HL-60 (cell line): Measurements from ENCODE around the gene NF2.

ENCODE experiments used
- DNase-seq, 2 experiments: peaks; one replicate each; pipeline ENCODE4 v3.0.0-alpha.2; 2010 to 2020; ENCODE audit warnings: low read depth in 1 of 2, low spot score in 1 of 2
- H3K27ac ChIP-seq: fragments of 250-450 bp; sonication (Bioruptor Pico); replicated peaks from 2 replicates; pipeline ENCODE4 v1.5.1; 2020; ENCODE audit warnings: mild to moderate bottlenecking, moderate library complexity
- H3K27me3 ChIP-seq: fragments of 250-450 bp; sonication (Bioruptor Pico); 2 replicates; pipeline ENCODE4 v1.5.1; 2021; ENCODE audit warnings: mild to moderate bottlenecking, moderate library complexity; ENCODE audit not compliant: insufficient read depth, poor library complexity, severe bottlenecking
- H3K4me3 ChIP-seq: replicated peaks from 2 replicates; pipeline ENCODE4 v1.5.1; 2011; ENCODE audit warnings: mild to moderate bottlenecking, control low read depth, low read length; ENCODE audit not compliant: insufficient read depth
- CTCF ChIP-seq: IDR thresholded peaks from one replicate; pipeline ENCODE4 v1.5.1; 2011; ENCODE audit warnings: low read length, control low read depth, inconsistent platforms; ENCODE audit not compliant: insufficient read depth
- GABPA ChIP-seq: IDR thresholded peaks from 2 replicates; pipeline ENCODE4 v1.6.1; 2012; ENCODE audit warnings: low read depth
- POLR2AphosphoS5 ChIP-seq: IDR thresholded peaks from 2 replicates; pipeline ENCODE4 v1.6.1; 2012; ENCODE audit warnings: low read depth
- REST ChIP-seq: IDR thresholded peaks from 2 replicates; pipeline ENCODE4 v1.6.1; 2012; ENCODE audit warnings: low read depth; ENCODE audit not compliant: insufficient replicate concordance
- SPI1 ChIP-seq: IDR thresholded peaks from 2 replicates; pipeline ENCODE4 v1.6.1; 2012; ENCODE audit warnings: low read depth, mild to moderate bottlenecking, borderline replicate concordance

Gene NF2

GRCh38 chr22:29741926-29742325 is 138.5 kb downstream of the NF2 start:
- Histone ChIP-seq H3K27ac (no peak overlapping the region), H3K27me3 (no peaks in the 10 kb centered on the region), H3K4me3 (no peak overlapping the region)
- TF ChIP-seq POLR2AphosphoS5 (no peak), GABPA (no peak), SPI1 (no peak), CTCF (no peak), REST (no peak)
- DNase-seq: no peak

DNA sequence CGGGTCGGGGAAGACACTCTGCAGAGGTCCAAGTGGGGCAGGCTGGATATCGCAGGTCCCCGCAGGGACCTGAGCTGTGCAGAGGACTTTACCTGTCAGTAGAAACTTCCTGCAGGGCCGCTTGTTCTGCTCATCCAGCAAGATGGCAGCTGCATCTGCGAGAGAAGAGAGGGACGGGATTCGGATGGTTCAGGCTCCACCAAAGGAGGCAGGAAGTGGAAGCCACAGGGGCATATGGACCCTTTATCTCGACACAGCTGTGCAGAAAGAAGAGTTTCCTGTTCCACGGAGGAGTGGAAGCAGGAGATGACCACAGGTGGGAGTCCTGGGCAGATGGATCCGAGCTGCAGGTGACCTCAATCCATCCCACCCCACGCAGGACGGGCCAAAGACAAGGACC is 138.9 kb downstream of the NF2 start:
- H3K27me3 ChIP-seq: no peaks in the 10 kb centered on the region
- H3K4me3 ChIP-seq: no peak overlapping the region
- no peak for TF ChIP-seq POLR2AphosphoS5
- TF ChIP-seq SPI1: no peak
- no peak for TF ChIP-seq CTCF
- no peak for TF ChIP-seq REST
- no peak for TF ChIP-seq GABPA
- H3K27ac ChIP-seq: no peak overlapping the region
- DNase-seq: no peak

GRCh38 chr22:29744902-29745301 is 141.5 kb downstream of the NF2 start:
- no peak for DNase-seq
- H3K27ac ChIP-seq: no peak overlapping the region
- TF ChIP-seq POLR2AphosphoS5 (no peak), GABPA (no peak), CTCF (no peak), SPI1 (no peak), REST (no peak)

More at GRCh38 chr22:29744902-29745301, 141.5 kb downstream of the NF2 start:
- no peaks in the 10 kb centered on the region for H3K27me3 ChIP-seq
- H3K4me3 ChIP-seq: no peak overlapping the region
